DOHH2 (cell line): ENCODE measurements around the gene CHMP4A.

Experiments
- CTCF ChIP-seq: fragments of 200-600 bp; sonication (generic); IDR thresholded peaks from one replicate; pipeline ENCODE4 v1.5.1; 2014; ENCODE audit warnings: antibody characterized with exemption, mild to moderate bottlenecking, low read depth, low read length; ENCODE audit not compliant: poor library complexity, severe bottlenecking
- EZH2phosphoT487 ChIP-seq: fragments of 200-600 bp; sonication (generic); IDR thresholded peaks from 2 replicates; pipeline ENCODE4 v1.6.1; 2017; ENCODE audit warnings: borderline replicate concordance, mild to moderate bottlenecking, antibody characterized with exemption, low read length, moderate library complexity, mixed read lengths

GRCh38 chr14:24224618-24225071 lies 11.4 kb upstream of the CHMP4A start:
- no peak for TF ChIP-seq CTCF
- TF ChIP-seq EZH2phosphoT487, result no peak
